Measurements from ENCODE around the gene SLC38A4. TPM values are rescaled to one million over a fixed set of nuclear protein-coding genes. Genes with fewer than 3 reads are reported as not detected.

The SLC38A4 gene
- total and polyA plus RNA-seq, 2 experiments from 2014 or later = 0.36 to 0.54 TPM

GRCh38 chr12:46764005-46764404 lies 61.8 kb downstream of the SLC38A4 start:
- Histone ChIP-seq H3K27ac (no peak overlapping the region), H3K9me3 (ENCODE audit: low read depth) (no peaks in the 10 kb centered on the region), H3K9me2 (ENCODE audit: insufficient read depth) (no peaks in the 10 kb centered on the region), H3K36me3 (ENCODE audit: low read depth) (no peaks in the 10 kb centered on the region), H3K79me2 (ENCODE audit: insufficient read depth) (no peaks in the 10 kb centered on the region), H3K27me3 (replicated peaks; ENCODE audit: insufficient read depth) (no peaks in the 10 kb centered on the region), H3K4me3 (no peak overlapping the region), H3K4me2 (ENCODE audit: unreplicated experiment) (no peak overlapping the region), H3K9ac (no peak overlapping the region), H4K20me1 (ENCODE audit: insufficient read depth) (no peaks in the 10 kb centered on the region), H2AFZ (no peak overlapping the region), H3F3A (ENCODE audit: insufficient read depth) (no peaks in the 10 kb centered on the region), H3K4me1 (ENCODE audit: insufficient read depth) (no peaks in the 10 kb centered on the region)
- TF ChIP-seq EZH2phosphoT487 (IDR thresholded peaks at IDR 0.05; ENCODE audit: insufficient read depth, low read depth) (no peak), EZH2 (IDR thresholded peaks at IDR 0.05; ENCODE audit: insufficient read depth, poor library complexity, severe bottlenecking) (no peak)
- in situ Hi-C loops (cut with MboI) = no loop called here
- no peak for DNase-seq
- 44 to 46% methylated on average over 3 of the region's 3 CpGs for WGBS, 2 experiments (ENCODE audit: low coverage in 1 of 2, low lambda C conversion rate in 2 of 2, missing lambda C conversion rate in 2 of 2)

- H3K4me2 ChIP-seq (ENCODE audit: unreplicated experiment) = no peak overlapping the region
- H3K9ac ChIP-seq = no peak overlapping the region
- TF ChIP-seq EZH2phosphoT487 (IDR thresholded peaks at IDR 0.05; ENCODE audit: insufficient read depth, low read depth) (no peak), EZH2 (IDR thresholded peaks at IDR 0.05; ENCODE audit: insufficient read depth, poor library complexity, severe bottlenecking) (no peak)
- no peaks in the 10 kb centered on the region for H3K4me1 ChIP-seq (ENCODE audit: insufficient read depth)
- no peak overlapping the region for H3K27ac ChIP-seq
- no peaks in the 10 kb centered on the region for H3K36me3 ChIP-seq (ENCODE audit: low read depth)
- no peak overlapping the region for H3K4me3 ChIP-seq
- H3K9me3 ChIP-seq (ENCODE audit: low read depth) = no peaks in the 10 kb centered on the region
- DNase-seq = no peak
- in situ Hi-C loops (cut with MboI) = no loop called here
- no peaks in the 10 kb centered on the region for H3K27me3 ChIP-seq (replicated peaks; ENCODE audit: insufficient read depth)
- H3K79me2 ChIP-seq (ENCODE audit: insufficient read depth) = no peaks in the 10 kb centered on the region
- no peak overlapping the region for H2AFZ ChIP-seq
- H4K20me1 ChIP-seq (ENCODE audit: insufficient read depth) = no peaks in the 10 kb centered on the region
- H3K9me2 ChIP-seq (ENCODE audit: insufficient read depth) = no peaks in the 10 kb centered on the region
- no peaks in the 10 kb centered on the region for H3F3A ChIP-seq (ENCODE audit: insufficient read depth)
These were observed 62.6 kb downstream of the SLC38A4 start for GRCh38 chr12:46763230-46763629.

GRCh38 chr12:46754550-46754949 lies 71.2 kb downstream of the SLC38A4 start:
- Histone ChIP-seq H3K9me3 (ENCODE audit: low read depth) (no peaks in the 10 kb centered on the region), H3K9ac (no peak overlapping the region), H4K20me1 (ENCODE audit: insufficient read depth) (no peaks in the 10 kb centered on the region), H2AFZ (no peak overlapping the region), H3K4me3 (no peak overlapping the region), H3K4me2 (ENCODE audit: unreplicated experiment) (no peak overlapping the region), H3F3A (ENCODE audit: insufficient read depth) (no peaks in the 10 kb centered on the region), H3K27ac (no peak overlapping the region), H3K79me2 (ENCODE audit: insufficient read depth) (no peaks in the 10 kb centered on the region), H3K4me1 (ENCODE audit: insufficient read depth) (no peaks in the 10 kb centered on the region), H3K27me3 (replicated peaks; ENCODE audit: insufficient read depth) (no peaks in the 10 kb centered on the region), H3K36me3 (ENCODE audit: low read depth) (no peaks in the 10 kb centered on the region), H3K9me2 (ENCODE audit: insufficient read depth) (no peaks in the 10 kb centered on the region)
- WGBS, 2 experiments (ENCODE audit: low coverage in 1 of 2, low lambda C conversion rate in 2 of 2, missing lambda C conversion rate in 2 of 2) = 14 to 15% methylated on average over 3 of the region's 3 CpGs
- TF ChIP-seq EZH2phosphoT487 (IDR thresholded peaks at IDR 0.05; ENCODE audit: insufficient read depth, low read depth) (no peak), EZH2 (IDR thresholded peaks at IDR 0.05; ENCODE audit: insufficient read depth, poor library complexity, severe bottlenecking) (no peak)
- in situ Hi-C loops (cut with MboI) = no loop called here
- no peak for DNase-seq

GRCh38 chr12:46752396-46752795 lies 73.4 kb downstream of the SLC38A4 start:
- no peak for DNase-seq
- H3K36me3 ChIP-seq (ENCODE audit: low read depth) = no peaks in the 10 kb centered on the region
- H3K9me3 ChIP-seq (ENCODE audit: low read depth) = no peaks in the 10 kb centered on the region
- H3K4me3 ChIP-seq = no peak overlapping the region
- H3K4me2 ChIP-seq (ENCODE audit: unreplicated experiment) = no peak overlapping the region
- no peaks in the 10 kb centered on the region for H3K4me1 ChIP-seq (ENCODE audit: insufficient read depth)
- no peaks in the 10 kb centered on the region for H3F3A ChIP-seq (ENCODE audit: insufficient read depth)
- H3K79me2 ChIP-seq (ENCODE audit: insufficient read depth) = no peaks in the 10 kb centered on the region
- H4K20me1 ChIP-seq (ENCODE audit: insufficient read depth) = no peaks in the 10 kb centered on the region
- H3K27ac ChIP-seq = no peak overlapping the region
- H3K9ac ChIP-seq = no peak overlapping the region
- no peaks in the 10 kb centered on the region for H3K27me3 ChIP-seq (replicated peaks; ENCODE audit: insufficient read depth)
- WGBS, 2 experiments (ENCODE audit: low coverage in 1 of 2, low lambda C conversion rate in 2 of 2, missing lambda C conversion rate in 2 of 2) = 86% methylated on average over 2 of the region's 2 CpGs
- H2AFZ ChIP-seq = no peak overlapping the region
- in situ Hi-C loops (cut with MboI) = no loop called here
- TF ChIP-seq EZH2 (IDR thresholded peaks at IDR 0.05; ENCODE audit: insufficient read depth, poor library complexity, severe bottlenecking) = no peak
- TF ChIP-seq EZH2phosphoT487 (IDR thresholded peaks at IDR 0.05; ENCODE audit: insufficient read depth, low read depth) = no peak
- no peaks in the 10 kb centered on the region for H3K9me2 ChIP-seq (ENCODE audit: insufficient read depth)

- no peaks in the 10 kb centered on the region for H3K9me2 ChIP-seq (ENCODE audit: insufficient read depth)
- H2AFZ ChIP-seq = no peak overlapping the region
- H3K79me2 ChIP-seq (ENCODE audit: insufficient read depth) = no peaks in the 10 kb centered on the region
- TF ChIP-seq EZH2phosphoT487 (IDR thresholded peaks at IDR 0.05; ENCODE audit: insufficient read depth, low read depth) (no peak), EZH2 (IDR thresholded peaks at IDR 0.05; ENCODE audit: insufficient read depth, poor library complexity, severe bottlenecking) (no peak)
- in situ Hi-C loops (cut with MboI) = no loop called here
- no peak overlapping the region for H3K9ac ChIP-seq
- no peak overlapping the region for H3K4me2 ChIP-seq (ENCODE audit: unreplicated experiment)
- H3K9me3 ChIP-seq (ENCODE audit: low read depth) = no peaks in the 10 kb centered on the region
- WGBS, 2 experiments (ENCODE audit: low coverage in 1 of 2, low lambda C conversion rate in 2 of 2, missing lambda C conversion rate in 2 of 2) = 38 to 50% methylated on average over 1 of the region's 1 CpG
- no peaks in the 10 kb centered on the region for H3F3A ChIP-seq (ENCODE audit: insufficient read depth)
- no peak overlapping the region for H3K4me3 ChIP-seq
- no peaks in the 10 kb centered on the region for H3K27me3 ChIP-seq (replicated peaks; ENCODE audit: insufficient read depth)
- H3K27ac ChIP-seq = no peak overlapping the region
- H3K36me3 ChIP-seq (ENCODE audit: low read depth) = no peaks in the 10 kb centered on the region
- no peaks in the 10 kb centered on the region for H3K4me1 ChIP-seq (ENCODE audit: insufficient read depth)
- no peak for DNase-seq
- no peaks in the 10 kb centered on the region for H4K20me1 ChIP-seq (ENCODE audit: insufficient read depth)
These were observed 74.6 kb downstream of the SLC38A4 start for GRCh38 chr12:46751173-46751572.

All from GM23248 (cell line).